Endothelial cell of umbilical vein (primary cell): ENCODE results near the gene SPAG4. TPM values are rescaled to one million over a fixed set of nuclear protein-coding genes. Genes with fewer than 3 reads are reported as not detected.

Experiments used
- BruUV-seq: library from RNA; stranded (reverse); fragments of 400-500 nt; replicated peaks from 2 replicates; lab custom pipeline; 2021; lab: Mats Ljungman, UMichigan
- CTCF ChIA-PET: fragments of 300-600, 350-600 bp; sonication (Branson Sonifier 250); formaldehyde crosslinking; loops from one replicate; lab custom pipeline; 2021; ENCODE audit warnings: antibody characterized with exemption, inconsistent platforms; lab: Charles Lee
- POLR2A ChIA-PET: fragments of 300-600, 350-600 bp; sonication (Branson Sonifier 250); formaldehyde crosslinking; loops from one replicate; lab custom pipeline; 2021; ENCODE audit warnings: antibody characterized with exemption, inconsistent platforms; lab: Charles Lee
- DNase-seq: peaks from one replicate; pipeline ENCODE4 v3.0.0-alpha.2; 2011; ENCODE audit warnings: low read depth, low spot score
- FAIRE-seq: peaks from 2 replicates; lab custom pipeline; 2011; peaks lifted over from hg19 to GRCh38; lab: Jason Lieb, UNC
- H2AFZ ChIP-seq: 2 replicates; pipeline ENCODE4 v1.6.0; 2012; ENCODE audit warnings: low read depth, low read length, control low read depth, inconsistent platforms
- H3K27ac ChIP-seq: 2 replicates; pipeline ENCODE4 v1.5.1; 2011; ENCODE audit warnings: low read depth, mild to moderate bottlenecking, control low read depth, low read length, moderate library complexity; ENCODE audit not compliant: insufficient read depth
- H3K27me3 ChIP-seq, 2 experiments: 2 replicates each; pipeline versions ENCODE4 v1.6.0 to v1.6.1; 2011; ENCODE audit warnings: low read length in 2 of 2, mixed read lengths in 1 of 2; ENCODE audit not compliant: control insufficient read depth in 2 of 2, insufficient read depth in 2 of 2
- H3K36me3 ChIP-seq, 2 experiments: 2 replicates in 1 of 2; 3 replicates in 1 of 2; pipeline ENCODE4 v1.5.1; 2011; ENCODE audit warnings: low read length in 2 of 2, mild to moderate bottlenecking in 1 of 2, moderate library complexity in 1 of 2; ENCODE audit not compliant: control insufficient read depth in 2 of 2, insufficient read depth in 2 of 2; ENCODE audit errors: extremely low read depth in 1 of 2
- H3K4me1 ChIP-seq: 3 replicates; pipeline ENCODE4 v1.5.1; 2011; ENCODE audit warnings: mild to moderate bottlenecking, low read length; ENCODE audit not compliant: control insufficient read depth, insufficient read depth; ENCODE audit errors: extremely low read depth
- H3K4me2 ChIP-seq: 2 replicates; pipeline ENCODE4 v1.6.1; 2011; ENCODE audit warnings: low read length, control low read depth, mixed read lengths; ENCODE audit not compliant: insufficient read depth
- H3K4me3 ChIP-seq, 3 experiments: fragments of 200-600 bp in 1 of 3; sonication (generic), shearing (Covaris generic) in 1 of 3; replicated peaks in 1 of 3; 2 replicates each; pipeline ENCODE4 v1.5.1; 2011 to 2016; ENCODE audit warnings: control low read depth in 3 of 3, low read length in 3 of 3, mild to moderate bottlenecking in 2 of 3, inconsistent platforms in 1 of 3, low read depth in 1 of 3, moderate library complexity in 1 of 3; ENCODE audit not compliant: insufficient read depth in 1 of 3
- H3K79me2 ChIP-seq: 2 replicates; pipeline ENCODE4 v1.6.0; 2012; ENCODE audit warnings: low read length, inconsistent platforms; ENCODE audit not compliant: control insufficient read depth, insufficient read depth
- H3K9ac ChIP-seq: replicated peaks from 2 replicates; pipeline ENCODE3; 2011; ENCODE audit warnings: low read length, control low read depth; ENCODE audit not compliant: insufficient read depth; ENCODE audit errors: extremely low read depth
- H3K9me1 ChIP-seq: replicated peaks from 3 replicates; pipeline ENCODE4 v1.6.0; 2011; ENCODE audit warnings: mild to moderate bottlenecking, low read length; ENCODE audit not compliant: control insufficient read depth, insufficient read depth; ENCODE audit errors: extremely low read depth
- H3K9me3 ChIP-seq: replicated peaks from 2 replicates; pipeline ENCODE4 v1.5.1; 2012; ENCODE audit warnings: low read length, inconsistent platforms; ENCODE audit not compliant: control insufficient read depth, insufficient read depth
- H4K20me1 ChIP-seq: replicated peaks from 2 replicates; pipeline ENCODE3; 2011; ENCODE audit warnings: mild to moderate bottlenecking, low read length; ENCODE audit not compliant: control insufficient read depth, insufficient read depth; ENCODE audit errors: extremely low read depth
- EZH2 ChIP-seq: IDR thresholded peaks from 2 replicates; pipeline ENCODE4 v1.6.1; 2012; ENCODE audit warnings: borderline replicate concordance, low read depth, mild to moderate bottlenecking, moderate library complexity, low read length, inconsistent platforms; ENCODE audit not compliant: severe bottlenecking
- FOS ChIP-seq: IDR thresholded peaks from 2 replicates; pipeline ENCODE4 v1.6.1; 2011; ENCODE audit warnings: mild to moderate bottlenecking, low read length, moderate library complexity, borderline replicate concordance; ENCODE audit not compliant: insufficient read depth
- GATA2 ChIP-seq: IDR thresholded peaks from 2 replicates; pipeline ENCODE4 v1.7.0; 2011; ENCODE audit warnings: low read depth, mild to moderate bottlenecking, moderate library complexity, mixed read lengths, low read length; ENCODE audit not compliant: insufficient read length, insufficient read depth
- JUN ChIP-seq: IDR thresholded peaks from 2 replicates; pipeline ENCODE4 v1.6.1; 2011; ENCODE audit warnings: borderline replicate concordance, low read depth; ENCODE audit not compliant: insufficient read length, insufficient read depth
- MYC ChIP-seq: IDR thresholded peaks from one replicate; pipeline ENCODE4 v1.6.1; 2011; ENCODE audit warnings: mild to moderate bottlenecking, low read depth, low read length
- POLR2A ChIP-seq: IDR thresholded peaks from 2 replicates; pipeline ENCODE4 v1.6.1; 2012; ENCODE audit warnings: low read depth, mild to moderate bottlenecking, control low read depth, low read length
- POLR2AphosphoS5 ChIP-seq: IDR thresholded peaks from 2 replicates; pipeline ENCODE4 v1.6.1; 2012; ENCODE audit warnings: low read depth, mild to moderate bottlenecking, control low read depth, low read length, moderate library complexity; ENCODE audit not compliant: insufficient read depth
- dilution Hi-C: fragments of 300-500 bp; cut with MboI; formaldehyde crosslinking; loops from one replicate; pipeline ENCODE4 v1.15.0; 2019; ENCODE audit warnings: low sequenced_read_pairs; ENCODE audit not compliant: extremely low pct_ligation_motif_present
- intact Hi-C: fragments of 100-400 bp; cut with micrococcal nuclease; formaldehyde crosslinking; loops from one replicate; pipeline ENCODE4 v1.10.0; 2022
- polyA plus RNA-seq, 4 experiments: library from polyadenylated mRNA; depleted of rRNA in 3 of 4; stranded (reverse) in 3 of 4; unstranded in 1 of 4; fragments of >200 nt; gene quantifications; 2 replicates each; pipeline versions ENCODE4 v1.2.1 to v1.2.3, GENCODE V29; 2011 to 2012; ENCODE audit warnings: missing spikeins in 1 of 4
- total RNA-seq: library from RNA; stranded (reverse); gene quantifications from 2 replicates; pipeline ENCODE4 v1.2.3, GENCODE V29; 2021
- TF ChIP-seq, protein P1 (sequence below): IDR thresholded peaks from 2 replicates; pipeline ENCODE4 v1.6.1; 2011; ENCODE audit not compliant: insufficient read depth, insufficient read length
- TF ChIP-seq, protein P2 (sequence below), 2 donors: IDR thresholded peaks; 1 replicate in 1 of 2; 2 replicates in 1 of 2; pipeline ENCODE4 v1.5.1; 2011; ENCODE audit warnings: low read length in 2 of 2, mild to moderate bottlenecking in 2 of 2, moderate library complexity in 2 of 2, control low read depth in 1 of 2, inconsistent platforms in 1 of 2, low read depth in 1 of 2; ENCODE audit not compliant: insufficient read depth in 1 of 2; ENCODE audit errors: extremely low read depth in 1 of 2

Gene SPAG4
- total and polyA plus RNA-seq, 2 donors (not counting 3 experiments of a cell fraction or from before 2014, with no cell fraction given): 3.7 to 9.5 TPM

DNA sequence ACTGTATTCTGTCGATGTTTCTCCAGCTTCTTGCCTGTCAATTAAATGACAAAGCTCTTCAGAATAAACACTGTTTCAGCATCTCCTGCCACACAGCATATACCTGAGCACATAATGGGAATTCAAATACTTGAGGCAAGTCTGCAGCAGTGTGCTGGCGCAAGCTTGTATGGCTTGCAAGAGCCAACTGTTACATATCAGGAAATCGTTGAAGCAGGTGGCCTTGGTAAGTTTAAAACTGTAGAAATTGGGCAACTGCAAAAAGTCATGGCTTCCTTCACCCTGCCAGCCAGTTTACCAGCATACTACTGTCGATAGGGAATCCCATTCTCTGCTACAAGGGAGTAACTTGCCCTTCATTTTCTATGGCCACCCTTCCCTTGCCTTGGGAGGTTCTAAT is 26.1 kb downstream of the SPAG4 start:
- no peaks in the 10 kb centered on the region for H3K36me3 ChIP-seq
- no peak overlapping the region for H2AFZ ChIP-seq
- dilution Hi-C loops (no loop called here), intact Hi-C loops (no loop called here)
- peaks cover 58% of the 10 kb centered on the region for H3K79me2 ChIP-seq
- CTCF ChIA-PET: no interaction called here
- no peak overlapping the region for H3K27ac ChIP-seq
- H3K9me3 ChIP-seq: no peaks in the 10 kb centered on the region
- no peaks in the 10 kb centered on the region for H3K4me1 ChIP-seq
- H4K20me1 ChIP-seq: peaks cover 3% of the 10 kb centered on the region
- no peak for FAIRE-seq
- POLR2A ChIA-PET: no interaction called here
- no peak overlapping the region for H3K9ac ChIP-seq
- BruUV-seq: no TSS peak
- no peak for TF ChIP-seq POLR2A
- TF ChIP-seq, protein P1, sequence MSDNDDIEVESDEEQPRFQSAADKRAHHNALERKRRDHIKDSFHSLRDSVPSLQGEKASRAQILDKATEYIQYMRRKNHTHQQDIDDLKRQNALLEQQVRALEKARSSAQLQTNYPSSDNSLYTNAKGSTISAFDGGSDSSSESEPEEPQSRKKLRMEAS: no peak
- no peak for TF ChIP-seq GATA2
- no peak overlapping the region for H3K4me2 ChIP-seq
- H3K9me1 ChIP-seq: no peaks in the 10 kb centered on the region
- H3K4me3 ChIP-seq: no peak overlapping the region
- DNase-seq: no peak
- H3K27me3 ChIP-seq: no peaks in the 10 kb centered on the region

DNA sequence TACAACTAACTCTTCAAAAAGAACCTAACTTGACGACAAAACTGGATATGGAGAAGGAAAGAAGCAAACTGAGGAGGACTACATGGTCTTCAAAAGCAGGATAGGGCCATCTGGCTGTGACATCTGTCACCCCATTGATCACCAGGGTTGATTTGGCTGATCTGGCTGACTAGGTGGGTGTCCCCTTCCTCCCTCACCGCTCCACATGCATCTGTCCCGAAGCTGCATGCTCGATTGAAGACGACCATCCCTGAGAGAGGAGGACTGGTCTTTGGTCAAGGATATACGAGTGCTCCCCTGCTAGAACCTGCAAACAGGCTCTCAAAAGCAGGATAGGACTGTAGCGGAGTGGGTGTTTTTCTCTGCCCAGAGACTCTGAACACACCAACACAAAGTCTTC is 27.4 kb downstream of the SPAG4 start:
- H3K27ac ChIP-seq: no peak overlapping the region
- H3K36me3 ChIP-seq: no peaks in the 10 kb centered on the region
- DNase-seq (no peak), FAIRE-seq (no peak)
- ChIA-PET POLR2A (no interaction called here), CTCF (interaction anchor here (1.0 to 1.2 kb wide), 3 partner anchors 14 to 34 kb away, joined by 3 to 5 read pairs (median 3); no protein-coding TSS in a partner anchor)
- H3K4me3 ChIP-seq: no peak overlapping the region
- H3K4me1 ChIP-seq: no peaks in the 10 kb centered on the region
- dilution Hi-C loops: no loop called here
- intact Hi-C loops: no loop called here
- no TSS peak for BruUV-seq
- peaks cover 55% of the 10 kb centered on the region for H3K79me2 ChIP-seq
- H3K4me2 ChIP-seq: no peak overlapping the region
- H3K27me3 ChIP-seq: no peaks in the 10 kb centered on the region
- H3K9me3 ChIP-seq: no peaks in the 10 kb centered on the region
- H4K20me1 ChIP-seq: peaks cover 3% of the 10 kb centered on the region
- H3K9ac ChIP-seq: no peak overlapping the region
- no peaks in the 10 kb centered on the region for H3K9me1 ChIP-seq
- H2AFZ ChIP-seq: no peak overlapping the region
- TF ChIP-seq POLR2A: no peak
- no peak for TF ChIP-seq POLR2AphosphoS5
- no peak for TF ChIP-seq GATA2
- TF ChIP-seq MYC: no peak
- TF ChIP-seq, protein P2, sequence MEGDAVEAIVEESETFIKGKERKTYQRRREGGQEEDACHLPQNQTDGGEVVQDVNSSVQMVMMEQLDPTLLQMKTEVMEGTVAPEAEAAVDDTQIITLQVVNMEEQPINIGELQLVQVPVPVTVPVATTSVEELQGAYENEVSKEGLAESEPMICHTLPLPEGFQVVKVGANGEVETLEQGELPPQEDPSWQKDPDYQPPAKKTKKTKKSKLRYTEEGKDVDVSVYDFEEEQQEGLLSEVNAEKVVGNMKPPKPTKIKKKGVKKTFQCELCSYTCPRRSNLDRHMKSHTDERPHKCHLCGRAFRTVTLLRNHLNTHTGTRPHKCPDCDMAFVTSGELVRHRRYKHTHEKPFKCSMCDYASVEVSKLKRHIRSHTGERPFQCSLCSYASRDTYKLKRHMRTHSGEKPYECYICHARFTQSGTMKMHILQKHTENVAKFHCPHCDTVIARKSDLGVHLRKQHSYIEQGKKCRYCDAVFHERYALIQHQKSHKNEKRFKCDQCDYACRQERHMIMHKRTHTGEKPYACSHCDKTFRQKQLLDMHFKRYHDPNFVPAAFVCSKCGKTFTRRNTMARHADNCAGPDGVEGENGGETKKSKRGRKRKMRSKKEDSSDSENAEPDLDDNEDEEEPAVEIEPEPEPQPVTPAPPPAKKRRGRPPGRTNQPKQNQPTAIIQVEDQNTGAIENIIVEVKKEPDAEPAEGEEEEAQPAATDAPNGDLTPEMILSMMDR (IDR thresholded peaks at IDR 0.05; ENCODE audit: extremely low read depth in 1 of 2, insufficient read depth in 1 of 2, low read depth in 1 of 2, low read length in 2 of 2): no peak
- TF ChIP-seq FOS: no peak
- TF ChIP-seq EZH2: no peak
- no peak for TF ChIP-seq JUN
- TF ChIP-seq, protein P1: no peak
